UCSD-AML1 (cell line): Measurements from ENCODE around the gene GJA3.
A peak's percentile ranks its signal among the peaks of the same experiment; 100 is the strongest.

Experiments
- DNase-seq: peaks from one replicate; lab custom pipeline; 2025; ENCODE audit not compliant: unreplicated experiment; lab: John Stamatoyannopoulos, UW

The GJA3 gene

GRCh38 chr13:20185366-20186056, 24.7 kb upstream of the GJA3 start:
- no peak for DNase-seq

- peak; percentile 22 for DNase-seq
Observed at GRCh38 chr13:20182231-20182846, 21.5 kb upstream of the GJA3 start.

GRCh38 chr13:20181188-20181587, 20.3 kb upstream of the GJA3 start:
- no peak for DNase-seq

GRCh38 chr13:20178156-20178555, 17.3 kb upstream of the GJA3 start:
- no peak for DNase-seq

GRCh38 chr13:20177049-20177831, 16.4 kb upstream of the GJA3 start:
- DNase-seq = no peak

GRCh38 chr13:20175907-20176652, 15.2 kb upstream of the GJA3 start:
- DNase-seq = no peak

GRCh38 chr13:20175406-20175794, 14.5 kb upstream of the GJA3 start:
- DNase-seq = no peak

GRCh38 chr13:20174656-20175405, 14.0 kb upstream of the GJA3 start:
- peak; percentile 54 for DNase-seq

- no peak for DNase-seq
Observed at GRCh38 chr13:20173116-20173746, 12.4 kb upstream of the GJA3 start.

GRCh38 chr13:20171364-20171763, 10.5 kb upstream of the GJA3 start:
- DNase-seq = no peak

- DNase-seq = no peak
Observed at GRCh38 chr13:20170921-20171320, 10.1 kb upstream of the GJA3 start.

- DNase-seq = no peak
Observed at GRCh38 chr13:20168396-20168795, 7.5 kb upstream of the GJA3 start.

- no peak for DNase-seq
Observed at GRCh38 chr13:20165417-20166257, 4.8 kb upstream of the GJA3 start.

- DNase-seq = no peak
Observed at GRCh38 chr13:20161951-20162300, 1.1 kb upstream of the GJA3 start.

- DNase-seq = peak; percentile 34
Observed at GRCh38 chr13:20161275-20161950, 561 bp upstream of the GJA3 start.

GRCh38 chr13:20159646-20160305, 1.1 kb downstream of the GJA3 start:
- DNase-seq = no peak

GRCh38 chr13:20157151-20157796, 3.6 kb downstream of the GJA3 start:
- DNase-seq = no peak

GRCh38 chr13:20156702-20157101, 4.2 kb downstream of the GJA3 start:
- DNase-seq = no peak
